ENCODE measurements around the gene DAGLA.

DNA sequence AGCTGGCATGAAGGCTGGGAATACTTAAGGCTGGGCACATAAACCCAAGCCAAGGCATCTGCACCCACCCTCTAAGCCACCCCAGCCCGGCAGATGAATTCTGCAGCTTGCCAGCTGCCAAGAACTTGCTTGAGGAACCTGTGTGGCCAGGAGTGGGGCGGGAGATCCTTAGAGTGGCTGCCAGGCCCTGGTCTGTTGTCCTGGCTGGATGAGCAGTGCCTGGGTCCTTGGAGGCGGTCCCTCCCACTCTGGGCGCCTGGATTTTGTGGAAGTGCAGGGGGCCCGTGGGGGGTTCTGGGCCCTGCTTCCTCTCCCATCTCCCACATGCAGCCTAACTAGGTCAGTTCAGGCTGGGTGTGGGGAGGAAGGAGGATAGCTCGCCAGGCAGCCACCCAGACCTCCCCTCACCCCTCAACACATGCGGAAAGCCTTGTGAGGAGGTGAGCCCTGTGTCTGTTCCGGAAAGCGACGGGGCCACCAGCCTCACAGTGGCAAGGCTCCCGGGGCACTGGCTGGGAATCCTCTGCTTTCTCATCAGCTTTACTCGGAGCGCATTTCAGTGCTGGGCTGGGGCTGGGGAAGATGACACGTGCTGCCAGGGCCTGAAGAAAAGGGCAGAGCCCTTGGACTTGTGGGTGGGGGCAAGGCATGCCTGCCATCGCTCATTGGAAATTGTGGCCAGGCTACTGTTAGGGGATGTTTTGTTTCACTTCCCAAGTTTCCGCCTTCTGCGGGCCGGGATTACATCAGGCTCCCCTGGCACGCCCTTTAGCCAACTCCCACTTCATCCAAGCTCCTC lies 8.4 kb downstream of the DAGLA start:
- TF ChIP-seq POLR2A (IDR thresholded peaks at IDR 0.05; ENCODE audit: low read depth, low read length) (no peak), POLR2AphosphoS5 (IDR thresholded peaks at IDR 0.05; ENCODE audit: low read depth, low read length) (no peak), SPI1 (IDR thresholded peaks at IDR 0.05; ENCODE audit: low read depth, low read length) (no peak), TAF1 (IDR thresholded peaks at IDR 0.05; ENCODE audit: low read depth, low read length) (no peak), PAX5 (IDR thresholded peaks at IDR 0.05; ENCODE audit: insufficient read depth, low read length, severe bottlenecking) (no peak), POU2F2 (IDR thresholded peaks at IDR 0.05; ENCODE audit: low read depth, low read length) (no peak)
